HG03108 (cell line): ENCODE data around the gene ZSWIM3.
A peak's percentile ranks its signal among the peaks of the same experiment; 100 is the strongest.
"Not testable (repeated sequence)": the region's sequence is repeated elsewhere in the genome, so short reads cannot be mapped to it uniquely, and the experiment has no call there.

Source experiments
- ATAC-seq: cut with Tn5 transposase; IDR thresholded peaks from one replicate; pipeline ENCODE4 v1.9.1; 2021; ENCODE audit warnings: moderate library complexity; ENCODE audit not compliant: unreplicated experiment

ZSWIM3 gene

DNA sequence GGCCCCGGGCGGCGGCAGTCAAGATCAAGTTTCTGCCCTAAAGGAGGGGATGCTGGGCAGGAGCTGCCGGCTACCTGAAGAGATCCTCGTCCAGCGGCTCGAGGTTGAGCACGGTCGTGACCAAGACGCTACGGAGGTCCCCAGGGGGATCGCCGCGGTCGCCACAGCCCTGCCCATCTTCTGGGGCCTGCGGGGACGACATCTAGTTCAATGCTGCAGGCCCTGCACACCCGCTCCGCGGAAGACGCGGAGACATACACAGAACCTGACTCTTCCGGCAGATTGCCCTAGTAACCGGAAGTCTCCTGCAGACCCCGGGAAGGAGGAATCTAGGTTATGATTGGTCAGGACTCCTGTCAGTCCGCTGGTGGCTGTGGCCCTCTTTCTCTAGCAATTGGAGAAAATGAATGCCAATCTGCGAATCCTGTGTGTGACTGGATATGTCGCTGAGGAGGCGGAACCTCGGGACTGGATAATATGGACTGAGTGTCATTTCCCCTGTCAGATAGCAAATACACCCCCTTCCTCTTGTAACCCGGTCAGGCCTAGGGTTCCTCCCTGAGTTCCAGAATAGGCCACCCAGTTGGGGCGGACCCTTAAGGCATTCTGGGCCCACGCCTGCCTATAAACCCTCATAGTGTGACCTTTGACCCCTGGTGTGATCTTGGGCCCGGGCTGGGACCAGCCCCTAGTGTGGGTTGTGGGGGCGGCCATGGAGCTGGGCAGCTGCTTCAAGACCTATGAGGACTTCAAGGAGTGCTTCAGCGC is at the start of gene ZSWIM3, which contains the start of gene ACOT8:
ZSWIM3 (plus strand) TSS at position 501 of the 768 bp plus-strand sequence; CDS start at position 713, 212 bp downstream.
ACOT8 (minus strand) TSS at position 279 of the 768 bp plus-strand sequence; CDS start at position 202, 77 bp downstream.
- peak; percentile 97 for ATAC-seq

DNA sequence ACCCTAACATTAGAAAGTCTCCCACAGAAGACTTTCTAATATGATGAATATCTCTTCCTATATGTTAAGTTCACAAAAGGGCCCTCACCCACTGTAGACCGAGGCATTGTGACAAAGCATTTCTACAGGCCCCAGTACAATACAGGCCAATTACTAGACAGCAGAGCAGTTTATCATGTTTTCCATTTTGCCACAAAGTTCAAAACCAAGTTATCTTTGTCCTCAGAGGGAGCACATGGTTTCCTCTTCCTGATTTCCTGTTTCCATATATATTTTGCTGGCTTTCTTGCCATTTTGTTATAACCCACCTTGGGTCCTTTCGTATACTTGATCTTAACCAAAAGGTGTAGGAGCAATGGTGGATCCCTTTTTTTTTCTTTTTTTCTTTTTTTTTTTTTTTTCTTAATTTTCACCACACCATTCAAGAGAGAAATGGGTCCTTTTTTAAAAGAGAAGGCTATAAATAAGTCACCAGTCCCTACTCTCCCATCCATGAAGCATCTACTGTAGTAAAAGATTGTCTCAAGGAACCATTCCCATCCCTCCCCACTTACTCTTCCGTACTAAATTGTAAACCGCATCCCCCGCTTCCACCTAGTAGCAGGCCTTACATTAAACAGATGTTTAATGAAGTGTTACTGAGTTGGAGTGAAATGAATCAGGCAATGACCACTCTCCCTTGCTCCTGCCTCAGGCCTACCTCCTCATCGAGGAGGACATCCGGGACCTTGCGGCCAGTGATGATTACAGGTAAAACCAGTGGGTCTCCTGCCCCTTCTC is 47.0 kb upstream of the ZSWIM3 start:
- no peak for ATAC-seq

DNA sequence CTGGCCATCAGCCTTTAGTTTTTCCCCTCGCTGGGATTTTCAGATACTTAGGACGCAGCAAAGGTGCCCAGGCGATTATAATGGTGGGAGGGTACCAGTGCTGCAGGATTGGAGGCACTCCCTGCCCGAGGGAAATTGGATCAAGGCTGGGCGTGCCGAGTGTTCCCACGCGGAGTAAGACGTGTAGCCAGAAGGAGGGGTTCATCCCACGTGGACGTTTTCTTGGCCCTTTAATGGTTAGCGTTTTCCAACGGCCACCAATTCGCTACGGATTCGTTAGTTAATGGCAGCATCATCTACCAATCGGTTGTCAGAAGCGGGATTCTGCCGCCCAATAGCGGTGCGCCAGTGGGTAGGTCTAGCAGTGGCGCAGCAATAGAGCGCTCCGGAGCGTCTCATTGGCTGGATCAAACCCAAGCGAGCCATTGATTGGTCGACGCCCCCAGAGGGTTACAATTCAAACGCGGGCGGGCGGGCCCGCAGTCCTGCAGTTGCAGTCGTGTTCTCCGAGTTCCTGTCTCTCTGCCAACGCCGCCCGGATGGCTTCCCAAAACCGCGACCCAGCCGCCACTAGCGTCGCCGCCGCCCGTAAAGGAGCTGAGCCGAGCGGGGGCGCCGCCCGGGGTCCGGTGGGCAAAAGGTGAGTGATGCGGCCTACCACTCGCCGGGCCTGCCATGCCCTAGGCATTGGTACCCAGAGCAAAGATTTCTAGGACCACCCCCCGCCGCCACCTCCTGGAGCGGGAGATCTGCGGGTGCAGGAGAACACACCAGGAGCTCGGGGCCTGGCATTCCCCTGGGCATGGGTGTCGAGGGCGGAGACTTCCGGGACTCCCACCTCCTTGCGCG is 45.0 kb upstream of the ZSWIM3 start, which contains the start of gene UBE2C:
UBE2C (plus strand) TSS at position 488 of the 849 bp plus-strand sequence; CDS start at position 540, 52 bp downstream.
- peak; percentile 96 for ATAC-seq

DNA sequence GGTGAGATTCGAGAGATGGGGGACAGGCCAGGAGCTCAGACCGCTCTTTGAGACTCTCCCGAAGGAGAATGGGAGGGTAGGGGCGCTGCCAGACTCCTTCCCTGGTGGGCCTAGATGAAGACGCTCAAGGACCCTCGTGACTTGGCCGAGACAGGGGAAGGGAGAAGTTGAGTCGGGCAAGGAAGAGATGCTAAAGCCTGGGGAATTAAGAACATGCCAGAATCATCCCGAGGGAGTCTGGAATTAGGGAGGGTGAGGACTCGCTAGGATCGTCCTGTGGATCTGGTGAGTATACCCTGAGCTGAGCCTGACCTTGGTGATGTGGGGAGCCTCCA is 44.4 kb upstream of the ZSWIM3 start:
- ATAC-seq: no peak

DNA sequence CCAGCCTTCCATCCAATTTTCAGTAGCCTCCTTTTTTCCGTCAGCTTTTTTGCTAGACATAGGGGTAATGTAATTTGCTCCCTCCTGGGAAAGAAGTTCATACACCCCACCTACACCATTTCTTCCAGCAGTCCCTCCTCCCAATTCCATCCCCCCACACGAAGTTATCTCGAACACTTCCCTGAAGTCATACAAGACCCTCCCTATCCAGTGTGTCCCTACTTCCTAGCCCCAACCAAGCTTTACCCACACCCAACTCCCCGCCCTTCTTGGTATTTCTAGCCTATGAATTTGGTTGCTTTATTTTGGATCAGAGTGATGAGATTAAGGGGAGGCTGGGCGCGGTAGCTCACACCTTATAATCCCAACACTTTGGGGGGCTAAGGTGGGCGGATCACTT is 43.9 kb upstream of the ZSWIM3 start:
- no peak for ATAC-seq

DNA sequence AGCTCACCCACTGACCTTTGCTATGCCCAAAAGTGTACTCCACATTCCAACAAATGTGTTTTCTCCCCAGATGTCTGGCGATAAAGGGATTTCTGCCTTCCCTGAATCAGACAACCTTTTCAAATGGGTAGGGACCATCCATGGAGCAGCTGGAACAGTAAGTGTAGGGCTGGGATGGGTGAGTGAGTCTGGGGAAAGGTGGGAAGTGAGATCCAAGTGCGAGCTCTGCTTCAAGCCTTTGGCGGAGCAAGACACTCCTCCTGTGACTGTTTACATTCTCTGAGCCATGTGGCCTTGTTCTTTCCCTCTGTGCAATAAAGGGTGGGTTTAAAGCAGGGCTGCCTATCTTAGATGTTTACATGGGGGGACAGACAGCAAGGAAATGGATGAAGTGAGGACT is 43.1 kb upstream of the ZSWIM3 start:
- ATAC-seq: no peak

DNA sequence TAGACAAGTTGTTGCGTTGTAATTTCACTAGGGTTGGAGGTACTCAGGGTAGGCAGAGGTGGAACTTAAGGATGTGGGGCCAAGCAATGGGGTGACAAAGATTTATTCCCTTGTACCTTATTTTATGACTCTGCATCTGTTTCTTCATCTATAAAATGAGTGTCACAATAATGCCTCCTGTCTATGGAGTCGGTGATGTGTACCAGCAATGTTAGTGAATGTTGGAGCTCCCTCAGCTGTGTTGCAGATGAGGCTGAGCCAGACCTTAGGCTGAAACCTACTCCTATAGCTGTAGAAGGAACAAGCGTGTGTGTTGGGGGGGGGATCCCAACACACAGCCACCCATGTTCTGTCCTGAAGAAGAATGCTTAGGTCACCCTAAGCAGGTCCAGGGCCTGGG is 40.5 kb upstream of the ZSWIM3 start:
- no peak for ATAC-seq

DNA sequence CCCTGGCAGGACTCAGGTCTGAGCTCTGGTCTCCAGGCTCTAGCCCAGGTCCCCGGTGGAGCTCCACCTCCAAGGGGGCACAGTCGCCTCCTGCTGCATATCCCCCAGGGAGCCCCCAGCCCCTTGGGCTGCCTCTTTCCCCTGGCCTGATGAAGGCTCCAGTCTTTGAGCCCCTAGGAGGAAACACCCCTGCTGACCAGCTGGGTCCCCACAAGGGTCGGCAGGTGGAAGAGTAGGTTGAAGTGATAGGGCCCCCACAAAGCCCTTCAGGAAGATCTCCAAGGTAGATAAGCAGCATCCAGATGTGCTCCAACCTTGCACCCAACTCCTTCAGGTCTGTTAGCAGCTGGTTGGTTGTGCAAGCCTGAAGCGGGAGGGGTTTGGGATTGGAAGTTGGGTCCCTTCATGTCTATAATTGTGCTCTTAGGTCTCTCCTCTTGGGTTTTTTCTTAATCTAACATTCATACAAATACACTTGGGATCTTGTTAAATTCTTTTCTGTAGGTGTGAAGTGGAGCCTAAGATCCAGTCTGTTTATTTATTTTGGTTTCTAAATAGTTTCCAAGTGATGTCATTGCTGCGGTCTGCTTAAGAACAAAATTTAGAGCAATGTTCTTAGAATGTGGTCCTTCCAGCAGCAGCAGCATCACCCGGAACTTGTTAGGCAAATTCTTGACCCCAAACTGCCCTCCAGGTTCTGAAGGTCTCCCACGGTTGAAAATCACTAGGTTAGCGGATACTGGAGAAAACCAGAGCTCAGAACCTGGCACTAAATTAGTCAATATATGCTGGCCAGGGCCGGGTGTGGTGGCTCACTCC is 39.8 kb upstream of the ZSWIM3 start:
- ATAC-seq: no peak

DNA sequence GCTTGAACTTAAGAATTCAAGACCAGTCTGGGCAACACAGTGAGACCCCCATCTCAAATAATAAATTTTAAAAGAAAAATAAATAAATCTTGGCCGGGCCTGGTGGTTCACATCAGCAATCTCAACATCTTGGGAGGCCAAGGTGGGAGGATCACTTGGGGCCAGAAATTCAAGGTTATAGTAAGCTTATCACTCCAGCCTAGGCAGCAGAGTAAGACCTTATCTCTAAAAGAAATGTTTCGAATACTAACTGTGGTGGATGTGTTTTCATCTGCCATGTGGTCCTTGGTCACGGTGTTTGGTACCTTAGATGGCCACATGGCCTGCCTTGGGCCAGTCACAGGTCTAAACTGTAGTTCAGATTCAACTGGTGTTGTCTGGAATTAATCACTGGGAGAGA is 39.2 kb upstream of the ZSWIM3 start:
- ATAC-seq: no peak

DNA sequence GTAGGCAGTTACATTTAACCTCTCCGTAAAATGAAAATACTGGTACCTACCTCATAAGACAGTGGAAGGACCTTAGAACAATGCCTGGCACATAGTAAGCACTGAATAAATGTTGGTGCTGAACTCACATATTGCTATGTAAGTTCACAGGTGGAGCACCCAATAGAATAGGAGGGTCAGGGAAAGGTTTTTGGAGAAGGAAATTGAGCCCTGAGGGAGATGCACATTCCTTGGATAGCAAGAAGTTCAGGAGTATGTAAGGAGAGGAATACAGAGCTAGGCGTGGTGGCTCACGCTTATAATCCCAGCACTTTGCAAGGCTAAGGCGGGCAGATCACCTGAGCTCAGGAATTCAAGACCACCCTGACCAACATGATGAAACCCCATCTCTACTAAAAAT is 37.9 kb upstream of the ZSWIM3 start:
- no peak for ATAC-seq

DNA sequence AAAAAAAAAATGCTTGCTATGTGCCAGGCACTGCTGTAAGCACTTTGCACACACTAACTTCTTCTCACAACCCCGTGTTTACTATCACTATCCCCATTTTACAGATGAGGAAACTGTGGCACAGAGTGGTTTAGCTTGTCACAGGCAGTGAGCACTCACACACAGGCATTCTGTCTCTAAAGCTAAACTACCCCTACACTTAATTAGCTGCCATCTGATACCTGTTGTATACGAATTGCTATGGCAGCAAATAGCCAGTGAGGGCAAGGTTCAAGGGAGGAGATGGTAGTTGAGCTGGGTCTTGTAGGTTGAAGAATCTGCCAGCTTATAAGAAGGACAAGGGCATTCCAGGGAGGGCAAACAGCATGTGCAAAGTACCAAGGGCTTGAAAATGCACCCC is 35.5 kb upstream of the ZSWIM3 start:
- ATAC-seq: no peak

DNA sequence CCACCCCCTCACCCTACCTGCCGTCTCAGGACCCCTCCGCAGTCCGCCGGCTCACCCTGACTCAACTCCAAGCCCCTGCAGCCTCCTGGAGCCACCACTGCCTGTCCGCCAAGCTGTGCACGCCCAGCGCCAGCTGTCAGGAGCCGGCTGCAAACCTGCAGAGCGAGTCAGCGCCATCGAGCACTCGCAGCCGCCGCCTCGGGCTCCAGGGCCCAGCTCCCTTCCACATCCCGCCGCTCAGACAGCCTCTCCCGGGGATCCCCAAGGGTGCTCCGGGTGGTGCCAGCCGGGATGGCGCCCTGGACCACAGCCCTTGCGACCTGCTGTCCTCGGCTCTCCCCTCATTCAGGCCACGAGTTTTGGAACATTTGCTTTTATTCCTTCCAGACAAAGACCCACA is 34.6 kb upstream of the ZSWIM3 start:
- ATAC-seq: no peak

DNA sequence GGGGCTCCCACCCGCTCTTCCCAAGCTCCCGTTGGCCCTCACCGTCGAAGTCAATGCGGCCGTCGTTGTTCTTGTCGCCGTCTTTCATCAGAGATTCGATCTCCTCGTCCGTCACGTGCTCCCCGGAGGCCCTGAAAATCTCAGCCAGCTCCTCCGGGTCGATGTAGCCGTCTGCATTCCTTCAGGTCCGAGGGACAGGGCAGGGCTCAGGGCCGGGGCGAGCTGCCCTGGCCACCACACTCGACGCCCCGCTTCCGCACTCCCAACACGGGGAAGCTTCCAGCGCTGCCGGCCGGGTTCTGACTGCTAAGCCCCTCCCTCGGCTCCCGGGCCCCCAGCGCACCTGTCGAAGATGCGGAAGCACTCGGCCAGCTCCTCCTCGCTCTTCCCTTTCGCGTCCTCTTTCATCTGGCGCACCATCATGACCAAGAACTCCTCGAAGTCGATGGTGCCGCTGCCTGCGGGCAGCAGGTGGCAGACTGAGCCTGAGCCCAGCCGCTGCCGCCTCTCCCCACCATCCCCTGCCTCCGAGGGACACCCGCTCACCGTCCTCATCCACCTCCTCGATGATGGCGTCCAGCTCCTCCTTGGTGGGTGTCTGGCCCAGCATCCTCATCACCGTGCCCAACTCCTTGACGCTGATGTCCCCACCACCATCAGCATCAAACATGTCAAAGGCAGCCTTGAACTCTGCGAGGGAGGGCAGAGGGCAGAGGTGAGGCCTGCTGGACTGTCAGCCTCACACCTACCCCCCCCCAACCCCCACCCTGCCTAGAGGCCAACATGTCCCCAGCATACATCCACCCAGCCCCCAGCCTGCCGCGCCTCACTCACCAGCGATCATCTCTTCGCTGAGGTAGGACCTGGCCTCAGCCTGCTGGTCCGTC is 33.2 kb upstream of the ZSWIM3 start:
- no peak for ATAC-seq

DNA sequence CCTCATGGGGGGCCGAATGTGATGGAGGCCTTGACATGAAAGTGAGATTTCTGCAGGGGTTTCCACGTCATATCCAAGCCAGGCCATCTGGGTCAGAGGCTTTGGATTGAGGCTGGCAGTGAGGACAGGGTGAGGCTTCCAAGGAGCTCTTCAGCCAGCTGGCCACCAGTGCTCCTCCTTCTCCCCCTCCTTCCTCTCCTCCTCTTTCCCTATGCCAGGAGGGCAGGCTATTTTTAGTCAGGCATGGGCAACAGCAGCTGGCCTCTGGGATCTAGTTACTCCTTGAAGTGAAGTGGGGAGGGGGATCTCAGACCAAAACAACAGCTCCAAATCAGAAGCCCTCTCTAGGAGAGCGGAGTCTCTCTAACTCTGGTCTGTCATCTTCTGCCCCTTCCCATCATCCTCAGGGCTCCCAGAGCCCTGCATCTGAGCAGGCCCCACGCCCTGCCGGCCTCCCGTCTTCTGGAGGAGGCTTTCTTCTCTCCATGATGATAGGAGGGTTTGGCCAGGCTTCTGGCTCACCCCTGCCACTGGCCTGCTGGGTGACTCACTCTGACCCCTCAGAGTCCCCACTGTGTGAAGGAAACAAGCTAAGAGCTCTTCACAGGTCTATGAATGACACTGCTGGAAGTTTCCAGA is 30.9 kb upstream of the ZSWIM3 start:
- ATAC-seq: no peak

DNA sequence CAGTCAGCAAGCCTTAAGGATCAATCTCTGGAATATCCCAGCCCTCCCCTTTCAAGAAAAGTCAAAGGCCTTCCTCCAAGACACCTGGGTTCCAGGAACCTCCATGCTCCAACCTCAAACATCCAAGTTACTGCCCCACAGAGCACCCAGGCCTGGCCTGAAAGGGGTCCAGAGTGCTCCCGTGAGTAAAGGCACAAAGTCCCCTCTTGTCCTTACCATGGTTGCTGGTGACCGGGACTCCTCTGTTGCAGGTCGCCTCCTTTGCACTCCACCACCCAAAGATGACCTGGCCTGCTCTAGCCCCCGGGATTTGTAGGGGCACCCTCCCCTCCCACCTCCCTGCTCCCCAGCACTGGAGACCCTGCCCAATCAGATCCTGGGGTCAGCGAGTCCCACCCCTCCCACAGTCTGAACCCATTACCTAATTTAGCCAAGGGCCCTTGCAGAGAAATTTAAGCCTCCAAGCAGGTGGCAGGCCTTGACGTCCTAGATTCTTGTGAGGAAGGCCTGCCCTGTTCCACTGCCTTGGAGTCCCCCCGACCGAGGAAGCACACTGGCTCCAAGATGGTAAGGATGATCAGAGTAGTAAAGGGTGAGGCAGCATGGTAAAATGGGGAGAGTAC is 30.3 kb upstream of the ZSWIM3 start, which contains the start of gene TNNC2:
TNNC2 (minus strand) TSS at position 283 of the 623 bp plus-strand sequence; CDS start at position 219, 64 bp downstream.
- ATAC-seq: no peak

DNA sequence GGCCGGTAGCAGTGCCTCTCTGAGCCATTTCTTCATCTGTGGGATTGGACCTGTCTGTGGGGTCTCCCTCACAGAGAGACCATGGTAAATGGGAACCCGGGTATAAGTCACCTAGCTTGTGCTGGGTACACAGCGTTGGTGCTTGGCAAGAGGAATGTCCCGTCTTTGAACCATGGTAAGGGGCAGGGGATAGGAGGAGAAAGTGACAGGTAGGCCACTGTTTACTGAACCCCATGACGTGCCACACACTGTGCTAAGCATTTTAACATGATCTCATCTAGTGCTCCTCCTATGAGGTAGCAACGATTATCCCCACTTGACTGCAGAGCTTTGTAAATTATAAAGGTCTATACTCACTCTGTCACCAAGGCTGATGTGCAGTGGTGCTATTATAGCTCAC is 29.7 kb upstream of the ZSWIM3 start:
- ATAC-seq: no peak

DNA sequence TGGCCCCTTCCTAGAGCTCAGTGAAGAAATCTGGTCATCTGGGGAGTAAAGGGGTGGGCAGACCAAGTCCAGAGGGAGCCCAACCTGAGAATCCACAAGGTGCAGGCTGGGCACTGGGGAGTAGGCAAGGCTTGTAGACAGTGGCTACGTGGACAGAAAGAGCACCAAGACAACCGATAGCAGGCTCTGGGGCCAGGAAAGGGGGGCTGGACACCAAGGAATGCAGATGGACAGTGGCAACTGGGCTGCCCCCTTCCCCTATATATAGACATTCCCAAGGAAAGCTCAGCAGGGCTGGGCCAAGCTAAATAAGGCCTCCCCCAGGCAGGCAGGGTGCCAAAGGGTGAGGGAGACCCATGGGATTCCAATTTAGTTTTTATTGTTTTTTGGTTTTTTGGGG is 28.8 kb upstream of the ZSWIM3 start:
- no peak for ATAC-seq

DNA sequence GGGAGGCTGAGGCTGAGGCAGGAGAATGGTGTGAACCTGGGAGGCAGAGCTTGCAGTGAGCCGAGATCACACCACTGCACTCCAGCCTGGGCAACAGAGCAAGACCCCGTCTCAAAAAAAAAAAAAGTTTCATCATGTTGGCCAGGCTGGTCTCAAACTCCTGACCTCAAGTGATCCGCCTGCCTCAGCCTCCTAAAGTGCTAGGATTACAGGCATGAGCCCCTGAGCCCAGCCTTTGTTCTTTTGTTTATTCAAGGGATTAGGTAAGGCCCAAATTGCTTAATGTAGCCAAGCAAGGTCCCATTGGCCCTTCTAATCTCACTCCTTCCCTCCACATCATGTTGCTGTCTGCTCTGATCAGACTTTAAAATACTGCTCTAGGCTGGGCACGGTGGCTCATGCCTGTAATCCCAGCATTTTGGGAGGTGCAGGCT is 27.7 kb upstream of the ZSWIM3 start:
- ATAC-seq: not testable (repeated sequence)
